Vagina (tissue), 2 donors: Measurements from ENCODE around the gene IL22RA1. TPM values are rescaled to one million over a fixed set of nuclear protein-coding genes. Genes with fewer than 3 reads are reported as not detected.

Source experiments
- DNase-seq, 2 donors: peaks; one replicate each; pipeline ENCODE4 v3.0.0-alpha.2; 2017; ENCODE audit errors: extremely low spot score in 2 of 2
- H3K27ac ChIP-seq: fragments of 200-600 bp; sonication (generic); one replicate; pipeline ENCODE4 v1.5.1; 2019
- H3K27me3 ChIP-seq: fragments of 200-600 bp; sonication (generic); one replicate; pipeline ENCODE4 v1.5.1; 2019
- H3K36me3 ChIP-seq, 2 donors: fragments of 200-600 bp; sonication (generic); one replicate each; pipeline ENCODE4 v1.5.1; 2017 to 2019
- H3K4me1 ChIP-seq: fragments of 200-600 bp; sonication (generic); one replicate; pipeline ENCODE4 v1.5.1; 2019
- H3K4me3 ChIP-seq, 2 donors: fragments of 200-600 bp; sonication (generic); 1 replicate in 1 of 2; 2 replicates in 1 of 2; pipeline ENCODE4 v1.5.1; 2016 to 2019
- H3K9me3 ChIP-seq: fragments of 200-600 bp; sonication (generic); one replicate; pipeline ENCODE4 v1.5.1; 2019
- CTCF ChIP-seq, 3 experiments: fragments of 450-650 bp in 2 of 3; fragments of 200-600 bp in 1 of 3; sonication (generic) in 1 of 3; IDR thresholded peaks; one replicate each; pipeline ENCODE4 v1.5.1; 2017 to 2019; ENCODE audit warnings: antibody characterized with exemption in 3 of 3, mild to moderate bottlenecking in 2 of 3, moderate library complexity in 2 of 3
- POLR2A ChIP-seq, 2 donors: fragments of 450-650 bp; IDR thresholded peaks; one replicate each; pipeline ENCODE4 v1.6.1; 2017; ENCODE audit warnings: antibody characterized with exemption in 2 of 2, mild to moderate bottlenecking in 2 of 2, moderate library complexity in 2 of 2
- POLR2AphosphoS5 ChIP-seq, 2 donors: sonication (generic); formaldehyde crosslinking; IDR thresholded peaks; one replicate each; pipeline ENCODE4 v1.9.0; 2017; ENCODE audit warnings: antibody characterized with exemption in 2 of 2, mild to moderate bottlenecking in 2 of 2, low read depth in 1 of 2; ENCODE audit not compliant: insufficient read depth in 1 of 2
- intact Hi-C: fragments of 100-400 bp; cut with DNase I; formaldehyde crosslinking; loops from one replicate; pipeline ENCODE4 v1.15.1; 2023
- total RNA-seq: library from RNA; depleted of rRNA; stranded (reverse); fragments of >200 nt; gene quantifications from one replicate; pipeline ENCODE4 v1.2.3, GENCODE V29; 2016

The IL22RA1 gene
- total RNA-seq, 1 donor from 2014 or later: 4.2 TPM

- H3K4me1 ChIP-seq: peaks cover 2% of the 10 kb centered on the region
- no peak for DNase-seq
- TF ChIP-seq CTCF (IDR thresholded peaks at IDR 0.05) (no peak), POLR2AphosphoS5 (IDR thresholded peaks at IDR 0.05; ENCODE audit: insufficient read depth in 1 of 2, low read depth in 1 of 2) (no peak), POLR2A (IDR thresholded peaks at IDR 0.05) (no peak)
- H3K27me3 ChIP-seq: no peaks in the 10 kb centered on the region
- no peaks in the 10 kb centered on the region for H3K9me3 ChIP-seq
- H3K27ac ChIP-seq: no peak overlapping the region
- no peak overlapping the region for H3K4me3 ChIP-seq
- intact Hi-C loops: no loop called here
- no peaks in the 10 kb centered on the region for H3K36me3 ChIP-seq
Observed at GRCh38 chr1:24181619-24182018, 38.7 kb upstream of the IL22RA1 start.

DNA sequence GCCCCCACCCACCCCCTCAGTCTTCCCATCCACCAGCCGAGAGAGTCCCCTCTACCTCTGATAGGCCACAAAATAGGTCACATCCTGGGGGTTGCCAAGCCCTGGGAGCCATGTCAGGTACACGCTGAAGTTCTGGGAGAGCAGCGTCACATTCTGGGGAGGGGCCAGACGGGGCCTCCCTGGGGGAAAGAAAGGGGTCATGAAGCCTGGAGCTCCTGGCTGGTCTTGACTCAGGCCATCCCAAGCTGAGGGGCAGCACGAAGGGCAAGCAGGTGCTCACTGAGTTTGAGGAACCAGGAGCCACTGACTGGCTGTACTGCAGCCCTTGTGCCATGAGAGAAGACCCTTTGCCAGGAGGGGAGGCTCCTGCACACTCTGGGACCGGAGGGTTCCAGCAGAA lies 37.7 kb upstream of the IL22RA1 start:
- TF ChIP-seq POLR2A (IDR thresholded peaks at IDR 0.05) (no peak), CTCF (IDR thresholded peaks at IDR 0.05) (no peak), POLR2AphosphoS5 (IDR thresholded peaks at IDR 0.05; ENCODE audit: insufficient read depth in 1 of 2, low read depth in 1 of 2) (no peak)
- DNase-seq: no peak
- intact Hi-C loops: no loop called here
- Histone ChIP-seq H3K9me3 (no peaks in the 10 kb centered on the region), H3K27ac (no peak overlapping the region), H3K27me3 (no peaks in the 10 kb centered on the region), H3K36me3 (no peaks in the 10 kb centered on the region), H3K4me1 (no peaks in the 10 kb centered on the region), H3K4me3 (no peak overlapping the region)

GRCh38 chr1:24179251-24179840 lies 36.4 kb upstream of the IL22RA1 start:
- H3K4me3 ChIP-seq: no peak overlapping the region
- H3K27me3 ChIP-seq: no peaks in the 10 kb centered on the region
- no peaks in the 10 kb centered on the region for H3K4me1 ChIP-seq
- H3K36me3 ChIP-seq: no peaks in the 10 kb centered on the region
- no peak overlapping the region for H3K27ac ChIP-seq
- intact Hi-C loops: no loop called here
- no peak for DNase-seq
- H3K9me3 ChIP-seq: no peaks in the 10 kb centered on the region
- TF ChIP-seq POLR2AphosphoS5 (IDR thresholded peaks at IDR 0.05; ENCODE audit: insufficient read depth in 1 of 2, low read depth in 1 of 2): no peak
- TF ChIP-seq POLR2A (IDR thresholded peaks at IDR 0.05): no peak
- no peak for TF ChIP-seq CTCF (IDR thresholded peaks at IDR 0.05)

DNA sequence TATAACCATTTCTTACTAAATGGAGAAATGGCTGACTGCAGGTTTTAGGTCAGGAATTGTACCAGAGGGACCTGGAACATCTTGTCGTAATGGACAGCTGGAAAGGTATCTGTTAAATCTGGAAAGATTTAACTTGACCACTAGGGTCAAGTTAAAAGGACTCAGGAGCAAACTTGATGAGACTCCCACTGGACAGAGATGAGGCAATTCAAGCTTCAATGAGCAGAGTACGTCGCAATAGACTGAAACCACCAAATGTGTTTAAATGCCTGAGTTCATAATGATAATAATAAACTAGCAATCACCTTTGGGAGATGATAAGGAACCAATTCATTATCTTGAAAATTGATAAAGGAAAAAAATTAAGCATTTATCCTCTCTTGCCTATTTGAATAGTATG lies 35.5 kb upstream of the IL22RA1 start:
- no peaks in the 10 kb centered on the region for H3K36me3 ChIP-seq
- no peak overlapping the region for H3K4me3 ChIP-seq
- H3K9me3 ChIP-seq: no peaks in the 10 kb centered on the region
- H3K27ac ChIP-seq: no peak overlapping the region
- intact Hi-C loops: no loop called here
- H3K27me3 ChIP-seq: no peaks in the 10 kb centered on the region
- TF ChIP-seq POLR2AphosphoS5 (IDR thresholded peaks at IDR 0.05; ENCODE audit: insufficient read depth in 1 of 2, low read depth in 1 of 2) (no peak), POLR2A (IDR thresholded peaks at IDR 0.05) (no peak), CTCF (IDR thresholded peaks at IDR 0.05) (no peak)
- DNase-seq: no peak
- H3K4me1 ChIP-seq: no peaks in the 10 kb centered on the region

GRCh38 chr1:24177161-24177560 lies 34.2 kb upstream of the IL22RA1 start:
- Histone ChIP-seq H3K9me3 (no peaks in the 10 kb centered on the region), H3K27me3 (no peaks in the 10 kb centered on the region), H3K4me3 (no peak overlapping the region), H3K27ac (no peak overlapping the region), H3K36me3 (no peaks in the 10 kb centered on the region), H3K4me1 (no peaks in the 10 kb centered on the region)
- no peak for DNase-seq
- intact Hi-C loops: no loop called here
- TF ChIP-seq CTCF (IDR thresholded peaks at IDR 0.05) (no peak), POLR2A (IDR thresholded peaks at IDR 0.05) (no peak), POLR2AphosphoS5 (IDR thresholded peaks at IDR 0.05; ENCODE audit: insufficient read depth in 1 of 2, low read depth in 1 of 2) (no peak)
